ENCODE measurements around the gene EFNA4.

GRCh38 chr1:155085504-155086127 lies 22.1 kb downstream of the EFNA4 start:
- TF ChIP-seq CTCF (conservative IDR thresholded peaks at IDR 0.05) (no peak), ZFX (IDR thresholded peaks at IDR 0.05) (no peak)
